ENCODE data around the gene CRHR1.
A peak's percentile ranks its signal among the peaks of the same experiment; 100 is the strongest.
"Not testable (repeated sequence)": the region's sequence is repeated elsewhere in the genome, so short reads cannot be mapped to it uniquely, and the experiment has no call there.

Gene CRHR1

GRCh38 chr17:45845376-45846185, 61.5 kb downstream of the CRHR1 start:
- DNase-seq (ENCODE audit: low spot score), result no peak

- no peak for DNase-seq (ENCODE audit: low spot score)
These were observed 62.1 kb downstream of the CRHR1 start for GRCh38 chr17:45846223-45846622.

GRCh38 chr17:45846646-45847045, 62.5 kb downstream of the CRHR1 start:
- no peak for DNase-seq (ENCODE audit: low spot score)

GRCh38 chr17:45847101-45847500, 63.0 kb downstream of the CRHR1 start:
- DNase-seq (ENCODE audit: low spot score), result no peak

GRCh38 chr17:45847747-45848146, 63.6 kb downstream of the CRHR1 start:
- DNase-seq (ENCODE audit: low spot score), result no peak

- no peak for DNase-seq (ENCODE audit: low spot score)
These were observed 64.3 kb downstream of the CRHR1 start for GRCh38 chr17:45848405-45848804.

GRCh38 chr17:45848868-45849535, 64.9 kb downstream of the CRHR1 start:
- no peak for DNase-seq (ENCODE audit: low spot score)

GRCh38 chr17:45849536-45849990, 65.4 kb downstream of the CRHR1 start:
- no peak for DNase-seq (ENCODE audit: low spot score)

GRCh38 chr17:45850011-45850410, 65.9 kb downstream of the CRHR1 start:
- no peak for DNase-seq (ENCODE audit: low spot score)

GRCh38 chr17:45850468-45850867, 66.3 kb downstream of the CRHR1 start:
- no peak for DNase-seq (ENCODE audit: low spot score)

- no peak for DNase-seq (ENCODE audit: low spot score)
These were observed 66.9 kb downstream of the CRHR1 start for GRCh38 chr17:45851022-45851421.

- no peak for DNase-seq (ENCODE audit: low spot score)
These were observed 67.3 kb downstream of the CRHR1 start for GRCh38 chr17:45851464-45851863.

GRCh38 chr17:45851873-45852272, 67.8 kb downstream of the CRHR1 start:
- no peak for DNase-seq (ENCODE audit: low spot score)

GRCh38 chr17:45852535-45853297, 68.6 kb downstream of the CRHR1 start:
- DNase-seq (ENCODE audit: low spot score), result peak; percentile 58

GRCh38 chr17:45854209-45854608, 70.1 kb downstream of the CRHR1 start:
- DNase-seq (ENCODE audit: low spot score), result no peak

- no peak for DNase-seq (ENCODE audit: low spot score)
These were observed 71.7 kb downstream of the CRHR1 start for GRCh38 chr17:45855691-45856336.

- no peak for DNase-seq (ENCODE audit: low spot score)
These were observed 74.0 kb downstream of the CRHR1 start for GRCh38 chr17:45857977-45858708.

- no peak for DNase-seq (ENCODE audit: low spot score)
These were observed 77.0 kb downstream of the CRHR1 start for GRCh38 chr17:45861165-45861564.

- not testable (repeated sequence) for DNase-seq (ENCODE audit: low spot score)
These were observed 78.0 kb downstream of the CRHR1 start for GRCh38 chr17:45862127-45862526.

GRCh38 chr17:45863857-45864654, 79.9 kb downstream of the CRHR1 start:
- DNase-seq (ENCODE audit: low spot score), result no peak

- DNase-seq (ENCODE audit: low spot score), result no peak
These were observed 83.1 kb downstream of the CRHR1 start for GRCh38 chr17:45867171-45867570.
